Stromal cell of bone marrow (primary cell): ENCODE results near the gene TEX264.

ENCODE experiments used
- DNase-seq: peaks from one replicate; pipeline ENCODE4 v3.0.0-alpha.2; 2012; ENCODE audit warnings: low read depth

The TEX264 gene

GRCh38 chr3:51750878-51751277 is 79.8 kb downstream of the TEX264 start:
- no peak for DNase-seq

GRCh38 chr3:51751287-51751686 is 80.2 kb downstream of the TEX264 start:
- DNase-seq, result no peak
